H1 (cell line): Measurements from ENCODE around the gene AATK. TPM values are rescaled to one million over a fixed set of nuclear protein-coding genes. Genes with fewer than 3 reads are reported as not detected.

Experiments used
- CTCF ChIA-PET: fragments of 300-600 bp; sonication (Branson Sonifier 250); formaldehyde crosslinking; loops from one replicate; lab custom pipeline; 2021; ENCODE audit not compliant: partially characterized antibody; lab: Charles Lee
- POLR2A ChIA-PET: fragments of 300-600 bp; sonication (Branson Sonifier 250); formaldehyde crosslinking; loops from one replicate; lab custom pipeline; 2021; ENCODE audit warnings: inconsistent platforms; ENCODE audit not compliant: partially characterized antibody; lab: Charles Lee
- DNase-seq, 2 experiments: peaks; one replicate each; pipeline versions ENCODE4 v3.0.0 to v3.0.0-alpha.2; 2010 to 2022; ENCODE audit warnings: low spot score in 2 of 2, low read depth in 1 of 2, mixed read lengths in 1 of 2
- FAIRE-seq: peaks from 2 replicates; lab custom pipeline; 2011; peaks lifted over from hg19 to GRCh38; lab: Jason Lieb, UNC
- H2AFZ ChIP-seq: 2 replicates; pipeline ENCODE4 v1.8.1; 2012; ENCODE audit warnings: low read length, inconsistent platforms
- H2AK5ac ChIP-seq: 2 replicates; pipeline ENCODE4 v1.6.1; 2013; ENCODE audit warnings: low read depth, low read length
- H2BK120ac ChIP-seq: replicated peaks from 2 replicates; pipeline ENCODE3; 2013; ENCODE audit warnings: low read depth, low read length, inconsistent platforms
- H2BK12ac ChIP-seq: 2 replicates; pipeline ENCODE4 v1.6.1; 2013; ENCODE audit warnings: low read depth, low read length
- H2BK15ac ChIP-seq: 2 replicates; pipeline ENCODE4 v1.6.1; 2013; ENCODE audit warnings: low read length
- H2BK20ac ChIP-seq: 2 replicates; pipeline ENCODE4 v1.6.1; 2013; ENCODE audit warnings: low read length
- H2BK5ac ChIP-seq: 2 replicates; pipeline ENCODE4 v1.6.1; 2013; ENCODE audit warnings: low read depth, low read length
- H3K14ac ChIP-seq: 2 replicates; pipeline ENCODE4 v1.6.1; 2013; ENCODE audit warnings: inconsistent platforms; ENCODE audit not compliant: insufficient read length
- H3K18ac ChIP-seq: 2 replicates; pipeline ENCODE4 v1.6.1; 2013; ENCODE audit warnings: low read length; ENCODE audit errors: extremely low read depth
- H3K23ac ChIP-seq: 2 replicates; pipeline ENCODE4 v1.6.1; 2013; ENCODE audit warnings: inconsistent platforms; ENCODE audit not compliant: insufficient read length
- H3K23me2 ChIP-seq: 2 replicates; pipeline ENCODE4 v1.6.1; 2013; ENCODE audit warnings: low read depth, low read length
- H3K27ac ChIP-seq: 2 replicates; pipeline ENCODE4 v1.6.1; 2011; ENCODE audit warnings: low read depth, low read length, inconsistent platforms
- H3K27me3 ChIP-seq, 4 experiments: replicated peaks in 1 of 4; 1 replicate in 1 of 4; 2 replicates in 3 of 4; pipeline versions ENCODE4 v1.6.1 to v1.8.1; 2011 to 2013; ENCODE audit warnings: low read length in 3 of 4, mild to moderate bottlenecking in 3 of 4, inconsistent platforms in 2 of 4, mixed read lengths in 2 of 4, moderate library complexity in 1 of 4; ENCODE audit not compliant: control insufficient read depth in 3 of 4, insufficient read depth in 3 of 4; ENCODE audit errors: extremely low read depth in 1 of 4
- H3K36me3 ChIP-seq, 4 experiments: 2 replicates each; pipeline versions ENCODE4 v1.6.1 to v1.8.1; 2011 to 2013; ENCODE audit warnings: mild to moderate bottlenecking in 4 of 4, low read length in 3 of 4, moderate library complexity in 2 of 4, control low read depth in 1 of 4, inconsistent platforms in 1 of 4; ENCODE audit not compliant: insufficient read depth in 4 of 4, control insufficient read depth in 2 of 4
- H3K4ac ChIP-seq: replicated peaks from 2 replicates; pipeline ENCODE3; 2013; ENCODE audit warnings: low read length, low read depth, mixed read lengths, inconsistent platforms; ENCODE audit not compliant: insufficient read length
- H3K4me1 ChIP-seq, 4 experiments: replicated peaks in 1 of 4; 1 replicate in 1 of 4; 2 replicates in 3 of 4; pipeline versions ENCODE4 v1.6.1 to v1.8.1; 2011 to 2013; ENCODE audit warnings: low read length in 3 of 4, inconsistent platforms in 2 of 4, mixed read lengths in 1 of 4; ENCODE audit not compliant: insufficient read depth in 4 of 4, control insufficient read depth in 3 of 4
- H3K4me2 ChIP-seq, 2 experiments: 2 replicates each; pipeline versions ENCODE4 v1.6.1 to v1.8.1; 2011 to 2013; ENCODE audit warnings: low read depth in 2 of 2, low read length in 2 of 2, control low read depth in 1 of 2, inconsistent platforms in 1 of 2, mild to moderate bottlenecking in 1 of 2; ENCODE audit not compliant: insufficient read depth in 1 of 2
- H3K4me3 ChIP-seq, 4 experiments: fragments of 200-600, 300-600 bp in 1 of 4; sonication (generic), shearing (Covaris generic), sonication (Bioruptor Twin) in 1 of 4; 2 replicates each; pipeline versions ENCODE4 v1.5.1 to v1.8.1; 2011 to 2016; ENCODE audit warnings: low read length in 4 of 4, low read depth in 3 of 4, control low read depth in 2 of 4, inconsistent platforms in 2 of 4, mild to moderate bottlenecking in 2 of 4, mixed read lengths in 1 of 4, moderate library complexity in 1 of 4; ENCODE audit not compliant: insufficient read depth in 2 of 4; ENCODE audit errors: extremely low read depth in 1 of 4
- H3K56ac ChIP-seq: replicated peaks from 2 replicates; pipeline ENCODE3; 2013; ENCODE audit warnings: low read depth, mild to moderate bottlenecking, mixed read lengths, low read length, inconsistent platforms; ENCODE audit not compliant: insufficient read length
- H3K79me1 ChIP-seq: 2 replicates; pipeline ENCODE4 v1.6.1; 2013; ENCODE audit warnings: low read depth, low read length, control low read depth
- H3K79me2 ChIP-seq, 2 experiments: 2 replicates each; pipeline versions ENCODE4 v1.6.1 to v1.8.1; 2012 to 2013; ENCODE audit warnings: low read length in 2 of 2, mild to moderate bottlenecking in 2 of 2, inconsistent platforms in 1 of 2; ENCODE audit not compliant: insufficient read depth in 2 of 2, control insufficient read depth in 1 of 2
- H3K9ac ChIP-seq, 4 experiments: replicated peaks in 1 of 4; 1 replicate in 1 of 4; 2 replicates in 3 of 4; pipeline versions ENCODE4 v1.6.1 to v1.8.1; 2011 to 2013; ENCODE audit warnings: low read depth in 3 of 4, low read length in 3 of 4, control low read depth in 2 of 4, mild to moderate bottlenecking in 2 of 4, moderate library complexity in 2 of 4, inconsistent platforms in 1 of 4; ENCODE audit errors: extremely low read depth in 1 of 4
- H3K9me3 ChIP-seq, 2 experiments: 2 replicates each; pipeline versions ENCODE4 v1.6.1 to v1.8.1; 2012 to 2013; ENCODE audit warnings: mild to moderate bottlenecking in 2 of 2, moderate library complexity in 2 of 2, control low read depth in 1 of 2, inconsistent platforms in 1 of 2, low read depth in 1 of 2, low read length in 1 of 2, mixed read lengths in 1 of 2; ENCODE audit not compliant: insufficient read depth in 2 of 2
- H4K20me1 ChIP-seq, 2 experiments: replicated peaks in 1 of 2; 2 replicates each; pipeline versions ENCODE3 to v1.8.1; 2011 to 2013; ENCODE audit warnings: inconsistent platforms in 2 of 2, low read length in 2 of 2, mild to moderate bottlenecking in 1 of 2; ENCODE audit not compliant: insufficient read depth in 2 of 2, control insufficient read depth in 1 of 2
- H4K5ac ChIP-seq: 2 replicates; pipeline ENCODE4 v1.6.1; 2013; ENCODE audit warnings: low read length, low read depth, mixed read lengths, inconsistent platforms; ENCODE audit not compliant: insufficient read length
- H4K8ac ChIP-seq: 2 replicates; pipeline ENCODE4 v1.8.0; 2013; ENCODE audit warnings: mild to moderate bottlenecking, moderate library complexity, low read length, inconsistent platforms; ENCODE audit not compliant: insufficient read depth; ENCODE audit errors: extremely low read depth
- H4K91ac ChIP-seq: replicated peaks from 2 replicates; pipeline ENCODE3; 2013; ENCODE audit warnings: low read length, mixed read lengths, inconsistent platforms; ENCODE audit not compliant: insufficient read length
- CEBPB ChIP-seq: IDR thresholded peaks from 2 replicates; pipeline ENCODE4 v1.6.1; 2012; ENCODE audit warnings: low read depth, low read length
- CTCF ChIP-seq, 3 experiments: IDR thresholded peaks; 1 replicate in 2 of 3; 2 replicates in 1 of 3; pipeline versions ENCODE4 v1.5.1 to v1.6.1; 2011; ENCODE audit warnings: low read length in 3 of 3, mild to moderate bottlenecking in 3 of 3, inconsistent platforms in 2 of 3, low read depth in 1 of 3, moderate library complexity in 1 of 3; ENCODE audit not compliant: insufficient read depth in 1 of 3; ENCODE audit errors: control extremely low read depth in 1 of 3
- EGR1 ChIP-seq: IDR thresholded peaks from 2 replicates; pipeline ENCODE4 v1.6.1; 2011; ENCODE audit warnings: low read depth, low read length, borderline replicate concordance
- EP300 ChIP-seq, 2 experiments: IDR thresholded peaks; 1 replicate in 1 of 2; 2 replicates in 1 of 2; pipeline ENCODE4 v1.6.1; 2011 to 2012; ENCODE audit warnings: low read depth in 2 of 2, low read length in 2 of 2, mild to moderate bottlenecking in 2 of 2, borderline replicate concordance in 1 of 2, inconsistent platforms in 1 of 2, moderate library complexity in 1 of 2
- RAD21 ChIP-seq, 2 experiments: IDR thresholded peaks in 1 of 2; conservative IDR thresholded peaks in 1 of 2; 2 replicates each; pipeline ENCODE4 v1.6.1; 2011; ENCODE audit warnings: low read depth in 2 of 2, low read length in 2 of 2, improper control_type of control experiment in 1 of 2, inconsistent platforms in 1 of 2, mild to moderate bottlenecking in 1 of 2, moderate library complexity in 1 of 2
- ZNF274 ChIP-seq: IDR thresholded peaks from 2 replicates; pipeline ENCODE4 v1.7.0; 2012; ENCODE audit warnings: low read length, borderline replicate concordance; ENCODE audit errors: extremely low read depth
- WGBS, 2 experiments: shearing (Covaris generic) in 1 of 2; methylation state at CpG; one replicate each; pipeline versions ENCODE4 v1.1.6 to v1.1.7; 2013 to 2015; ENCODE audit warnings: low lambda C conversion rate in 2 of 2, mixed read lengths in 2 of 2, inconsistent platforms in 1 of 2, low coverage in 1 of 2, missing lambda C conversion rate in 1 of 2; ENCODE audit not compliant: insufficient replicate concordance in 2 of 2, insufficient coverage in 1 of 2, insufficient read length in 1 of 2; ENCODE audit errors: extremely low coverage in 1 of 2, missing lambda C conversion rate in 1 of 2; 5-methylcytosine and 5-hydroxymethylcytosine counted together
- polyA plus RNA-seq, 7 experiments: library from polyadenylated mRNA; depleted of rRNA in 3 of 7; stranded (reverse) in 5 of 7; unstranded in 2 of 7; fragments of >200 nt in 5 of 7; fragments of 200-250 nt in 2 of 7; gene quantifications; 1 replicate in 5 of 7; 2 replicates in 1 of 7; 4 replicates in 1 of 7; pipeline versions ENCODE4 v1.2.1 to v1.2.3, GENCODE V29; 2011 to 2013; ENCODE audit warnings: missing spikeins in 2 of 7, mixed read lengths in 2 of 7
- total RNA-seq: library from RNA; stranded (reverse); fragmentation: NEBNext Ultra II Directional; extraction: Animal tissue kit (Norgen Biotek cat#: 25700); gene quantifications from 2 replicates; pipeline ENCODE4 v1.2.1, GENCODE V29; 2021

AATK gene
- total and polyA plus RNA-seq, 2 of the 8 experiments (the other 6 are each of a cell fraction or from before 2014, with no cell fraction given): 1.7 to 3.5 TPM

GRCh38 chr17:81210868-81211267, 44.8 kb upstream of the AATK start:
- H3K4me2 ChIP-seq: no peak overlapping the region
- CTCF ChIA-PET: interaction anchor here (0.7 to 2.9 kb wide), 9 partner anchors 11 to 327 kb away, joined by 3 to 16 read pairs (median 3); no protein-coding TSS in a partner anchor

More at GRCh38 chr17:81210868-81211267, 44.8 kb upstream of the AATK start:
- Histone ChIP-seq H3K79me1 (peaks cover 5% of the 10 kb centered on the region; the same call in 1 of the 2 replicates), H4K20me1 (peaks cover 3 to 10% of the 10 kb centered on the region in 2 experiments), H3K4me3 (no peak overlapping the region), H3K23ac (no peak overlapping the region), H2BK5ac (no peak overlapping the region), H3K23me2 (peaks cover 3% of the 10 kb centered on the region; the same call in 1 of the 2 replicates), H3K14ac (no peak overlapping the region), H3K18ac (no peak overlapping the region), H3K27ac (no peak overlapping the region), H2BK20ac (no peak overlapping the region), H3K9ac (no peak overlapping the region), H2BK15ac (no peak overlapping the region), H4K5ac (no peak overlapping the region), H3K9me3 (no peaks in the 10 kb centered on the region), H2BK120ac (no peak overlapping the region), H2AK5ac (no peak overlapping the region), H2BK12ac (no peak overlapping the region), H3K56ac (no peak overlapping the region), H3K4ac (no peak overlapping the region), H2AFZ (no peak overlapping the region), H3K79me2 (no peaks in the 10 kb centered on the region; a peak in 2 of 4 replicates), H3K36me3 (peaks cover 0 to 3% (median 0%) of the 10 kb centered on the region in 4 experiments; a peak in 2 of 8 replicates), H3K27me3 (no peaks in the 10 kb centered on the region), H3K4me1 (no peaks in the 10 kb centered on the region; a peak in 1 of 7 replicates), H4K8ac (no peak overlapping the region), H4K91ac (no peak overlapping the region)
- FAIRE-seq: no peak
- POLR2A ChIA-PET: no interaction called here
- no peak for DNase-seq
- WGBS, 2 experiments: 83% methylated on average over 14 of the region's 14 CpGs; no CpG with 5 or more reads in 1 of the 2 experiments
- peak in 2 of 3 experiments; percentile 22 to 24; a peak in 3 of 4 replicates for TF ChIP-seq CTCF (IDR thresholded peaks at IDR 0.05; ENCODE audit: control extremely low read depth in 1 of 3, insufficient read depth in 1 of 3, low read depth in 1 of 3, low read length in 3 of 3)
- TF ChIP-seq EP300 (IDR thresholded peaks at IDR 0.05; ENCODE audit: borderline replicate concordance in 1 of 2, low read depth in 2 of 2, low read length in 2 of 2): no peak
- peak; percentile 15 to 18; a peak in 2 of 4 replicates for TF ChIP-seq RAD21 (IDR thresholded peaks at IDR 0.05 in 1 of 2, conservative IDR thresholded peaks at IDR 0.05 in 1 of 2; ENCODE audit: low read depth in 2 of 2, low read length in 2 of 2)
- TF ChIP-seq ZNF274: no peak
- TF ChIP-seq EGR1: peak; percentile 49; the same call in 1 of the 2 replicates
- TF ChIP-seq CEBPB: no peak
